Mesodermal cell (in vitro differentiated cells): ENCODE results near the gene IFNL2.
"Not testable (repeated sequence)": the region's sequence is repeated elsewhere in the genome, so short reads cannot be mapped to it uniquely, and the experiment has no call there.

Experiments
- H3K27ac ChIP-seq: 2 replicates; pipeline ENCODE4 v1.7.0; 2013; ENCODE audit warnings: mild to moderate bottlenecking, low read depth, low read length, moderate library complexity; ENCODE audit not compliant: severe bottlenecking
- H3K36me3 ChIP-seq: 2 replicates; pipeline ENCODE4 v1.7.1; 2013; ENCODE audit warnings: mild to moderate bottlenecking, low read length, moderate library complexity; ENCODE audit not compliant: control insufficient read depth, insufficient read depth
- H3K4me1 ChIP-seq: one replicate; pipeline ENCODE4 v1.7.1; 2013; ENCODE audit warnings: mild to moderate bottlenecking, low read length; ENCODE audit not compliant: insufficient read depth, control insufficient read depth, poor library complexity, severe bottlenecking
- H3K4me3 ChIP-seq: 2 replicates; pipeline ENCODE4 v1.7.0; 2013; ENCODE audit warnings: low read length, control low read depth, mild to moderate bottlenecking; ENCODE audit not compliant: insufficient read depth, poor library complexity, severe bottlenecking; ENCODE audit errors: extremely low read depth
- H3K9me3 ChIP-seq: 2 replicates; pipeline ENCODE4 v1.7.1; 2013; ENCODE audit warnings: mild to moderate bottlenecking, low read length, moderate library complexity; ENCODE audit not compliant: control insufficient read depth
- WGBS, 2 experiments: methylation state at CpG; one replicate each; pipeline ENCODE4 v1.1.5; 2013; ENCODE audit warnings: missing lambda C conversion rate in 2 of 2; ENCODE audit not compliant: insufficient coverage in 2 of 2; 5-methylcytosine and 5-hydroxymethylcytosine counted together

The IFNL2 gene

GRCh38 chr19:39307822-39308530 is 39.8 kb downstream of the IFNL2 start:
- WGBS, 2 experiments = 19 to 22% methylated on average over 75 to 82 of the region's 82 CpGs
- Histone ChIP-seq H3K9me3 (no peaks in the 10 kb centered on the region), H3K4me1 (peaks cover 33% of the 10 kb centered on the region), H3K27ac (no peak overlapping the region), H3K4me3 (peak overlapping the region; percentile 44), H3K36me3 (no peaks in the 10 kb centered on the region)

DNA sequence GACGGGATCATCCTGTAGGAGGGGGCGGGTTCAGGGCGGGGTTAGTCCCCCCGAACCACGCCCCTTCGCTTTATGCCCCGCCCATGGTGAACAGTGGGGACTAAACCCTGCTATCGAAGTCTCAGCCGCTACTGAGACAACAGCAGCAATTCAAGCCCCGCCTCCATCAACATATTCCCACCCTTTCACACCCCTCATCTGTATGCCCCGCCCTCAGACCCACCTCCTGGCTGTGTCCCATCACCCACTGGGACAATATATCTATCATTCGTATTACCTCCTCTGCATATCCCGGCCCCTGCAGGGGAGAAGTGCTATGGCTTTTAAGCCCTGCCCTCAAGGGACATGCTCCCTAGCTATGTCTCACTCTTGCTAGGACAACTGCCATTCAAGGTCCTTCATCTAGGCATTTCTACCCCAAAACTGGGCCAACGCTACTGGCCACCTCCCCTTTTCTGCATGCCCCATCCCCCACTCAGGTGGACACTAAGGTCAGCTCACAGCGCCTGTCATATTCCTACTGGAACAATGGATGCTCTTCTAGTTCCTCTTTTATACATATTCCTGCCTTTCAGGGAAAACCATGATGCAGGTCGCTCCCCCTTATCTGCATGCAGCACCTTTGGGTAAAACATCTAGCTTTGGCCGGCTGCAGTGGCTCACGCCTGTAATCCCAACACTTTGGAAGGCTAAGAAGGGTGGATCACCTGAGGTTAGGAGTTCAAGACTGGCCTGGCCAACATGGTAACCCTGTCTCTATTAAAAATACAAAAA is 40.5 kb downstream of the IFNL2 start:
- Histone ChIP-seq H3K36me3 (peaks cover 3% of the 10 kb centered on the region), H3K9me3 (no peaks in the 10 kb centered on the region), H3K27ac (no peak overlapping the region), H3K4me3 (no peak overlapping the region), H3K4me1 (peaks cover 27% of the 10 kb centered on the region)
- WGBS, 2 experiments = 57 to 60% methylated on average over 17 of the region's 18 CpGs

- H3K4me1 ChIP-seq = peaks cover 22% of the 10 kb centered on the region
- not testable (repeated sequence) for H3K27ac ChIP-seq, H3K4me3 ChIP-seq, H3K9me3 ChIP-seq, H3K36me3 ChIP-seq
- WGBS, 2 experiments = 93 to 98% methylated on average over 2 to 6 of the region's 7 CpGs
These were observed 41.1 kb downstream of the IFNL2 start for GRCh38 chr19:39309305-39309670.

GRCh38 chr19:39310558-39311311 is 42.5 kb downstream of the IFNL2 start:
- Histone ChIP-seq H3K4me3 (no peak overlapping the region), H3K36me3 (peaks cover 6% of the 10 kb centered on the region), H3K9me3 (no peaks in the 10 kb centered on the region), H3K27ac (no peak overlapping the region), H3K4me1 (peaks cover 13% of the 10 kb centered on the region)
- 54 to 66% methylated on average over 9 of the region's 11 CpGs for WGBS, 2 experiments

GRCh38 chr19:39314016-39314728 is 46.0 kb downstream of the IFNL2 start:
- Histone ChIP-seq H3K4me1 (no peaks in the 10 kb centered on the region), H3K9me3 (no peaks in the 10 kb centered on the region), H3K27ac (no peak overlapping the region), H3K4me3 (no peak overlapping the region), H3K36me3 (peaks cover 6% of the 10 kb centered on the region)
- 93 to 96% methylated on average over 56 to 60 of the region's 64 CpGs for WGBS, 2 experiments

GRCh38 chr19:39315933-39316332 is 47.7 kb downstream of the IFNL2 start:
- no peaks in the 10 kb centered on the region for H3K9me3 ChIP-seq
- WGBS, 2 experiments = 100% methylated on average over 1 of the region's 1 CpG; no CpG with 5 or more reads in 1 of the 2 experiments
- H3K36me3 ChIP-seq = peaks cover 6% of the 10 kb centered on the region
- H3K27ac ChIP-seq = no peak overlapping the region
- H3K4me3 ChIP-seq = no peak overlapping the region
- no peaks in the 10 kb centered on the region for H3K4me1 ChIP-seq

DNA sequence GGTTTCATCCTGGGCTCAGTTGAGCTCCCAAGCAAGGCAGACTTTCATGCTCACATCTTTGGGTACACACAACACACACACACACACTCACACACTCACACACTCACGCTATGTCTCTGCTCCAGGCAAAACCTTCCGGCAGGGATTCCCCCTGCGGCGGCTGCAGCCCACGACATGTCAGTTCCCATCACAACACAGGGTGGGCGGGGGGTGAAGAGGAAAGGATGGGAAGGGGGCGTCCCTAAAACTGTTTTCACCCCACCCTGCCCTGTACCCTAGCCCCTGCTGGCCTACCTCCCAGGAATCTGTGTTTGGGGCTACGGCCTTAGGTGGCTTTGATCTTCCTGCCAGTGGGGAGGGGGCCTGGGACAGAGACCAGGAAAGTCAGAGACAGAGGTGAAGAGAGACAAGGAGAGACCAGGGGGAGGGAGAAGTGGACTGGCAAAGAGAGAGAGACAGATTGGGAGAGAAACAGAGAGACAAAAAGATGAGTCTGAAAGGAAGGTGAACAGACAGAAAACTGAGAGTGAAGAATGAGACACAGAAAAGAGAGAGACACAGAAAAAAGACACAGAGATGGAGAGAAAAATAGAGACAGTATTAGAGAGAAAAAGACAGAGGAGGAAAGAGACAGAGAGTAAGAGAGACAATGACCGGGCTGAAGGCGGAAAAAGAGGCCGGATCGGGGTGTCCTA is 48.6 kb downstream of the IFNL2 start:
- Histone ChIP-seq H3K4me3 (no peak overlapping the region), H3K9me3 (no peaks in the 10 kb centered on the region), H3K27ac (no peak overlapping the region), H3K4me1 (no peaks in the 10 kb centered on the region), H3K36me3 (peaks cover 6% of the 10 kb centered on the region)
- 96 to 97% methylated on average over 4 to 5 of the region's 12 CpGs for WGBS, 2 experiments

DNA sequence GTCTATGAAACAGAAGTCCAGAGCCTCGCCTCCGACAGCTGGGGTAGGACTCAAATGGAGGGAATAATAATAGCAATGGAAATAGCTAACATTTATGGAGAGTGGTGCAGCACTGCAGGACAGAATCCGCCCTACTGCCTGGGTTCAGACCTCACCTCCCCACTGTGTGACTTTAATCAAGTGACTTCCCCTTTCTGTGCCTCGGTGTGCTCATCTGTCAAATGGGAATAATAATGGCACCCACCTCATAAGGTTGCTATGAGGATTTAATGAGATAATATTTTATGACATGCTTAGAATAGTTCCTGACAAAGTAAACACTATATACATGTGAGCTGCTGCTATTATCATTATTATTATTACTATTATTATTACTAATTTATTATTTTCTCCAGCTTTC is 49.3 kb downstream of the IFNL2 start:
- Histone ChIP-seq H3K36me3 (peaks cover 6% of the 10 kb centered on the region), H3K4me1 (no peaks in the 10 kb centered on the region), H3K4me3 (no peak overlapping the region), H3K27ac (no peak overlapping the region), H3K9me3 (no peaks in the 10 kb centered on the region)
- WGBS, 2 experiments = 100% methylated on average over 2 of the region's 4 CpGs; no CpG with 5 or more reads in 1 of the 2 experiments

GRCh38 chr19:39318071-39318470 is 49.9 kb downstream of the IFNL2 start:
- Histone ChIP-seq H3K27ac (no peak overlapping the region), H3K4me1 (no peaks in the 10 kb centered on the region), H3K9me3 (no peaks in the 10 kb centered on the region), H3K4me3 (no peak overlapping the region), H3K36me3 (peaks cover 6% of the 10 kb centered on the region)
- 95 to 97% methylated on average over 4 to 5 of the region's 5 CpGs for WGBS, 2 experiments

- no peak overlapping the region for H3K4me3 ChIP-seq
- H3K4me1 ChIP-seq = no peaks in the 10 kb centered on the region
- no peak overlapping the region for H3K27ac ChIP-seq
- 91 to 93% methylated on average over 4 of the region's 4 CpGs for WGBS, 2 experiments
- H3K36me3 ChIP-seq = peaks cover 3% of the 10 kb centered on the region
- no peaks in the 10 kb centered on the region for H3K9me3 ChIP-seq
These were observed 50.5 kb downstream of the IFNL2 start for GRCh38 chr19:39318690-39319089.
